Activated gamma-delta T cell (primary cell): ENCODE results near the gene CMTM8.
"Not testable (repeated sequence)": the region's sequence is repeated elsewhere in the genome, so short reads cannot be mapped to it uniquely, and the experiment has no call there.

Experiments
- DNase-seq: peaks from one replicate; lab custom pipeline; 2025; lab: John Stamatoyannopoulos, UW

CMTM8 gene

DNA sequence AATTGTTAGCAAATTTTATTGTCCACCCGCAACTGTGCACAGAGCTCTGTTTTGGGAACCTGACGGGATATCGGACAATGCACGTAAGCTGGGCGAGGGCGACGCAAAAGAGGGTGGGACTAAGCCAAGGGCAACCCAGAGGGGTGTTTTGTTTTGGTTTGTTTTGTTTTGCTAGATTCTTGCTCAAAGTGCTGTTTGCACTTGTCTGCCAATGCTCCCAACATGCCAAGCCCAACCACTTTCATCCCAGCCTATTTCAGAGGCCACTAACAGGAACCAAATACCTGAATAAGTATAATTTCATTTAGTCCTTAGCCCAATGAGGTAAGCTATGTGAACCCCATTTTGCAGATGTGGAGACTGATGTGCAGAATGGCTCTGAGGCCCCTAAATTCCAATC lies 143.4 kb downstream of the CMTM8 start:
- no peak for DNase-seq

DNA sequence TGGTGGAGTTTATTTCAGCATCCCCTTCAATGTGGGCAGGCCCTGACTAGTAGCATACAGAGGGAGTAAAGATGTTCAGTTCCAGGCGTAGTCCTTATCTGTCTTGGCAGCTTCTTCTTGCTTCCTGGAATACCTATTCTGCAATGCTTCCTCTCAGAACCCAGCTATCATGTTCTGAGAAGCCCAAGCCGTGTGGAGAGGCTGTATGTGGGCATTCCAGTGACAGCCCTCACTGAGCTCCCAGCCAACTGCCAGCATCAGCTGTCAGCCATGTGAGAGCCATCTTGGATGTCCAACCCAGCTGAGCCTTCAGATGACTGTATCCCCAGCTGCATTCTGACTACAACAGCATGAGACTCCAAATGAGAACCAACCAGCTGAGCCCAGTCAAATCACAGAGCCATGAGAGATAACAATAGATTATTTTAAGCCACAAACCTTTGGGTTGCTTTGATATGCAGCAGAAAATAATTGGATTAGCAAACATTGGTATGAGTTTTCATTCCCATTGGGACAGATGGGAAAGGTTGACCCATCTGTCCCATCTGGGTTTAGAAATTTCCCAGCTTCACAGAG lies 144.7 kb downstream of the CMTM8 start:
- DNase-seq = no peak

DNA sequence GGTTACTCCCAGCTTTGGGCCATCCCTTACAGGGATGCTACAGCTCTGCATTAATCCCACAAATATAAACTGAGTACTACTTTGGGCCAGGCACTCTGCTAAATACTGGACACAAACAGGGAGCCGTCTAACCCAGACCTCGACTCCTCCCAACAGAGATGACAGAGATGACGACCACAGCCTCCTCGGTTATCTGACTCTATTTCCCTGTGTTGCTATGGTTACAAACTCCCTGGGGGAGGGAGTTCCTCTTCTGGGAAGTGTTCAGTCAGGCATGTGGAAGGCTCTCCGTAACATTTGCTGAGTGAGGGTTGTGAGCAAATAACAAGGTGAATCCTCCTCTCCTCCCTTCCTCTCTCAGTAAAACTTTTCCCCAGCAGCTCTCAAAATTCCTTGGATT lies 146.5 kb downstream of the CMTM8 start:
- no peak for DNase-seq

DNA sequence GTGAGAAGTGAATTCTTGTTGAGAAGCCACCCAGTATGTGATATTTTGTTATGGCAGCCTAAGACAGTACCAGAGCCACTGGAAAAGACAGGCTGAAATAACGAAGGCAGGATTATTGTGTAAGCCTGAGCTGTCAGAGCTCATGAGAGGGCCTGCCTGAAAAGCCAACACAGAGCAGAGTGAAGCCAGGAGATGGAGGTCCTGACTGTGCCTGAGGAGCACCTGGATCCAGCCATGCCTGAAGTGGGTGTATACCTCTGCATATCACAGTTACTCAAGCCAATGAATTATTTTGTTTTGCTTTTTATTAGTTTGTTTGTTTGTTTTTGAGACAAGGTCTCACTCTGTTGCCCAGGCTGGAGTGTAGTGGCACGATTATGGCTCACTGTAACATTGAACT lies 149.0 kb downstream of the CMTM8 start:
- DNase-seq = no peak

DNA sequence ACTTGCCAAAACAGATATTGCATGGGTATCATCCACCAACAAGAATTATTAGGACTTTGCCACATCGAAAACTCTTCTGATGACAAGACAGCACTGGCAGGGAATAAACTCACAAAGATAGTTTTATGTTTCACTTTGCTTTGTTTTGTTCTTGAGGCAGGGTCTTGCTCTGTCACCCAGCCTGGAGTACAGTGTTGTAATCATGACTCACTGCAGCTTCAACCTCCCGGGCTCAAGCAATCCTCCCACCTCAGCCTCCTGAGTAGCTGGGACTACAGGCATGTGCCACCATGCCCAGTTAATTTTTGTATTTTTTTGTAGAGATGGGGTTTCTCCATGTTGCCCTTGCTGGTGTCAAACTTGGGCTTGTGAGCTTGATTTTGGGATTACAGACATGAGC lies 151.1 kb downstream of the CMTM8 start:
- DNase-seq = not testable (repeated sequence)

DNA sequence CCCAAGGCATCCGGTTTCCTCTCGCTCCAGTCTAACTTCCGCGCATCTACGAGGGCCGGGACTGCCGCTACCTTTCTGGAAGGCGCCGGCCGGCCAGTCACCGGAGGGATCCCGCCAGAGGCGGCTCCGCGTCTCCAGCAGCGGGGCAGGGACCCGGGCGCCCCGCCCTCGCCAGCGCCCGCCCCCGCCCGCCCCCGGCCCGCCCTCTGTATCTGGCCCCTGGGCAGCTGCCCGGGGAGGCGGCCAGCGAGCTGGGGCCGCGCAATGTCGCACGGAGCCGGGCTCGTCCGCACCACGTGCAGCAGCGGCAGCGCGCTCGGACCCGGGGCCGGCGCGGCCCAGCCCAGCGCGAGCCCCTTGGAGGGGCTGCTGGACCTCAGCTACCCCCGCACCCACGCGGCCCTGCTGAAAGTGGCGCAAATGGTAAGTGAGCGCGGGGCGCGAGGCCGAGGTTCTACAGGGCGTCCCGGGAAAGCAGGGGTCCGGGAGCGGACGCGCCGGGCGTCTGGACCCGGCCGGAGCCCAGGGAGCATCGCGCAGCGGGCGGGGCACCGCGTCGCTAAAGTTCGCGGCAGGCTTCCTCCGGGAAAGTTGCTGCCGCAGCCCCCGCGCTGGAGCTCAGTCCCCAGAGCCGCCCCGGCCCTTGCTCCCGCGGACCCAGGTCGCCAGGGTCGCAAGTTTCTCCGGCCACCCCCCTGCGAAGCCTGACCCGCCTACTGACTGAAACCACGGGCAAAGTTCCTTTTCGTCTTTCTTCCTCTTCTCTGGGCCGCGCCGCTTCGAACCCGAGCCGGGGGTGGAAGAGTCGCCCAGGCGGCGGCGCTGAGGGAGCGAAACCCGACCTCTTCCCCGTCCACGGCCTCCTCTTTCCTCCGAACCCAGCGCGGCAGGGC lies 153.4 kb downstream of the CMTM8 start, which contains the start of gene CMTM7:
TSS of gene CMTM7 (plus strand) at position 211 of the 893 bp plus-strand sequence. CDS start at position 265, 54 bp downstream.
- DNase-seq = peak; percentile 54

DNA sequence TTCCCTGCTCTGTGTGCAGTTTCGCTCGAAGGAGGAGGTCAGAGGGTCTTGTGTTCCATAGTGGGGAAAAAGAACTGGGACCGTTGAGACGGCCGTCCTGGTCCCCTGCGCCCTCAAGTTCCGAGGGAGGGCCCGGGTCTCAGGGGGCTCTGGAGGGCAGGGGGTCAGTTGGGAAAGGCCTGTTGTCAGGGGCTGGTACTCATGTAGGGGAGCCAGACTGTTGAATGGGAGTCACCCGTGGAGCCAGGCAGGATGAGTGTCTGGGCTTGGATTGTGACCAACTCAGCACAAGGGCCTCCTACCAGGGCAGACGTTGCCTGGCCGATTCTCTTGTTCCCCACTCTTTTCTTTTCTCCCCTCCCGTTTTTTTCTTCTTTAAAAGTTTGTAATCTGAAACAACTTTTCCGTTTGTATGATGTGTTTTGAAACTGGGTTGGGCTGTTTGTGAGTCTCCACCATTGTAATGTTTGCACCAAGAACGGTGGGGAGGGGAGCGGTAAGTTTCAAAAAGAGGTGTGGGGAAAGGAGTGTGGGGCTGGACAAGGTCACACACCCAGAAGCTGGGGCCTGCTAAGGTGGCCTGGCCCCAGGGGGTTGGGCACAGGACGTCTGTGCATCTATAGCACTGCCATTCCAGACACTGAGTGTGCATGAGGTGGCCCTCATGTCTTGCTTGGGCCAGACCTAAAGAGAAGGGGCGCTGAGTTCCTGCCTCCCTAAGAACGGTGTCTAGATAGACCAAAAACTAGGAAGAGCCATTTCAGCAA lies 154.2 kb downstream of the CMTM8 start:
- no peak for DNase-seq

DNA sequence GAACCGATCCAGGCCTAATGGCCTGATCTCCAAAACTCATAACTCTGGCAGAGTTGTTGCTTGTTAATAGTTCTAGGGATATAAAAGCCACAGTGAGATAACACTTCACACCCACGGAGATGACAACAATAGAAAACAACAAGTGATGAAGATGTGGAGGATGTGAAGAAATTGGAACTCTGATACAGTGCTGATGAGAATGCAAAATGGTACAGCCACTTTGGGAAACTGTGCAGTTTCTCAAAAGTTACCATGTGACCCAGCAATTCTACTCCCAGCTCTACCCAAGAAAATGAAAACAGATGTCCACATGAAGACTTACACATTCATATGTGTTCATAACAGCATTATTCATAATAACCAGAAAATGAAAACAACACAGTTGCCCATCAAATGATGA lies 157.0 kb downstream of the CMTM8 start:
- DNase-seq = no peak

DNA sequence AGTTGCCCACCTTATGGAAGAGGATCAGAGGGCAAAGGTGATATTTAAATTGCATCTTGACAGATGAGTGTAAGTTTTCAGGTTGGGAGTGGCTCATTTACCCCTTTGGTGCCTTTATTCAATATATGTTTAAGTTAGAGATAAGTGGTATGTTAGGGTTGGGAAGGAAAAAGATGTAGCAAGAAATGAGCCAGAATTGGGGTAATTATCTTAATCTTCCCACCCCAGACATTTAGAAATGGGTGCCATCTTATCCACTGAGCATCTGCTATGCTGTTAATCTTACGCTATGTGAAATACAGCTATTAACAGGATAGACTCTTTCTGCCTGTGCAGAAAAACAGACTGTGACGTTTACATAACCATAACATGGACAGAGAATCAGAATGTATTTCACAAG lies 159.5 kb downstream of the CMTM8 start:
- DNase-seq = no peak

DNA sequence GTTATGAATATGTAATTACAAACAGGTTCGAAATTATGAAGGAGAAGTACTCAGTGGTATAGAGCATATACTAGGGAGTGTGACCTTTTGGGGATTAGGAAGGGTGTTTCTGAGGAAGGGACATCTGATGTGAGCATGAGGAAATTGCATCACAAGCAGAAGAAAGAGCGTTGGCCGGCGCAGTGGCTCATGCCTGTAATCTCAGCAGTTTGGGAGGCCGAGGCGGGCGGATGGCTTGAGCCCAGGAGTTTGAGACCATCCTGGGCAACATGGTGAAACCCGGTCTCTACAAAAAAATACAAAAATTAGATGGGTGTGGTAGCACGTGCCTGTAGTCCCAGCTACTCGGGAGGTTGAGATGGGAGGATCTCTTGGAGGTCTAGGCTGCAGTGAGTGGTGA lies 160.1 kb downstream of the CMTM8 start:
- no peak for DNase-seq

DNA sequence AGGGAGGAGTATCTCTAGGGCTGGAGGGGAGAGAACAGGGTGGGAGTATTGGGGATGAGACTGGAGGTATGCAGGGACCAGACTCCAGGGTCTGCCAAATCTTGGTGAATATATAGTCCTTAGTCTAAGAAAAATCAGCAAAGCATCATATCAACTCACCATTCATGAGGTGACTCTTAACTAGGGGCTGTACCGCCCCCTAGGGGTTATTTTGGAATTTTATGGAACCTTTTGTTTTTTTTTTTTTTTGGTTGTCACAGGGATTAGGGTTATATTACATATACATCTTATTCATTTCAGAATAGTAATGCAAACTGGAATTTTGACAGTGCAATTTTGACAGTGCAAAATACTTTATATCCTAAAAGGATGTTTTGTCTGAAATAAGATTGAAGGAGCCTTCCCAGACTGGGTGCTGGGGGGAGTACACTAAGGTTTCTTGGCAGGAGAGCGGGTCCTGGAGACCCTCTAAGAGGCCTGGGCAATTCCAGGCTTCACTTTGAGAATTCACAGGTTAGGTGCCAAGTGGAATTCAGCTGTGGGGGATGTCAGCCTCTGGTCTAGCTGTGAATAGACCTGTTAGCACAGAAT lies 160.6 kb downstream of the CMTM8 start:
- no peak for DNase-seq

DNA sequence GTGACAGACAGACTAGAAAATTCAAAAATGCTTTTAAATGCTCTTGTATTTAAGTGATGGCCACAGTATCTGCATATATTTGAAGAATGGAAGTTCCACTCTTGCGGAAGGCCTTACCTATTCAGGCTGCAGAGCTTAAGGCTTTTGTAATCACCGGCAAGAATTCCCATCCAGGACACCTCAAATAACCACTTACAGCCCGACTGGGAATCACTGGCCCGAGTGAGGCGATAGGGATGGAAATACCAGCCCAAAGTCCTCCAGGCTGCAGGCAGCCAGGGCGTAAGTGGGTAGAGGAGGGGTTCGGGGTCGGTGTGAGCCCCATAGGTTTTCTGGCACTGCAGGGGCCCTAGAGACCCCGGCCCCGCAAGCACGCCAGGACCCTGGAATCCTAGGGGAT lies 162.6 kb downstream of the CMTM8 start:
- DNase-seq = no peak

DNA sequence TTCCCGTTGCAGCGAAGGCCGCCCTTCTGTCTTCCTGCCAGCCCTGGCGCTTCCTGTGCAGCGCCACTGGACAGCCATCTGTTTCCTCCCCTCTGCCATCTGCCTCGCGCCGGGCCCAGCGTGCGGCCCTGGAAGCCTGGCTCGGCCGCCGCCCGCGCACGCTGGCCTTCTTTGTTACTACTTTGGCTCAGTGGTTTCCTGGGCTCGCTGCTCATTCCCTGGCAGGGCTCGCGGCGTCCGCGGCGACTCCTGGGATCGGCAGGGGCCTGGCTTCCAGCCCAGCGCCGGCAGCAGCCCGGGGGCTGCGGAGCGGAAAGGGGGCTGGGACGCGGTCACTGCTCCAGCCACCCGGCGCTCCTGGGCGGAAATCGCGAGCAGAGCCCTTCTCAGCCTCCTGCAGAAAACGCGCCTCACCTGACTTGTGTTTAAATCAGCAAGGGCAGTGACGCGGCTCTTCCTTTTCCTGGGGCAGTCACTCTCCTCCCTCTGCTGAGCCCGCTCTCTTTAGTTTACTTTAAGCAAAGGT lies 163.1 kb downstream of the CMTM8 start:
- peak; percentile 27 for DNase-seq

DNA sequence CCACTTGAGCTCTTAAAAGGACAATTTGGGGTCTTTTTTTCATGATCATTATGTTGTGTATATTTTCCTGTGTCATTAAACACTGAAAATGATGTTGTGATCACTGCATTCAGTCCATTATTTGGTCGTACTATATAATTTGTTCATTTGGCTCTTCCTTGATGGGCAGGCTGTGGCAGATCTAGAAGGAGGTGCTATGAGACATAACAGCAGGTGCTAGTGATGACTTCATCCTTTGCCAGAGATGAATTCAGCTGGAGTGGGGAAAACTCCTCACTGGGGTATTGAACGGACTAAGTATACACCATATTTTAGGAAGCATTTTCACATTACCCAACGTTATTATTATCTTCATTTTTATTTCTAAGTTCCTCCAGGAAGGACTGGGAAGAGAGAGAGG lies 165.2 kb downstream of the CMTM8 start:
- DNase-seq = no peak

DNA sequence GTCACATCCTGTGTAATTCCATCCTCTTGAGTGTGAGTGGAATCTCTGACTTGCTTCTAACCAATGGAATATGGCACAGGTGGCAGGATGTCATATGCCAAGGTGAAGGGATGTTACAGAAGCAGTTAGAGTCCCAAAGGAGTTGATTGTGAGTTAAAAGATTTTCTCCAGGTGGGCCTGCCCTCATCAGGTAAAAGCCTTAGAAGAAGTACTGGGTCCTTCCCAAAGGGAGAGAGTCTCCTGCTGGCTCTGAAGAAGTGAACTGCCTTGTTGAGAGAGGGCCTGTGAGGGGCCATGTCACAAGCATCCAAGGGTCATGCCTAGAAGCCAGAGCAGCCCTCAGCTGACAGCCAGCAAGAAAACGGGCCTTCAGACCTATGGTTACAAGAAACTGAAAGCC lies 166.2 kb downstream of the CMTM8 start:
- DNase-seq = no peak

DNA sequence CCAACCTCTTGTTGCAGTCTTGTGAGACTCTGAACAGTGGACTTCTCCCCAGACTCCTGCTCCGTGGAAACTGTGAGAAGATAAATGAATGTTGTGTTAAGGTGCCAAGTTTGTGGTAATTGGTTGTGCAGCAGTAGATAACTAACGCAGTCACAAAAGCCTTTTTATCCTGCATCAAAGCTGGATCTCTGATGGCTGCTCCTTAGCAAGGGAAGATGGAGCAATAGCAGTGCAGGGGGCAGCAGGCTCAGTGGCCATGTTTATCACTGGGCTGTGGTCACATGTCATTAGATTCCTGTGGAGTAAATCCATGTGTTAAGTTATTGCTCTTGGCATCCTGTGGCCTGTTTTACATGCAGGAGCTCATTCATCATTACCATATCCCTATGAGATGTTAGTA lies 166.7 kb downstream of the CMTM8 start:
- no peak for DNase-seq

DNA sequence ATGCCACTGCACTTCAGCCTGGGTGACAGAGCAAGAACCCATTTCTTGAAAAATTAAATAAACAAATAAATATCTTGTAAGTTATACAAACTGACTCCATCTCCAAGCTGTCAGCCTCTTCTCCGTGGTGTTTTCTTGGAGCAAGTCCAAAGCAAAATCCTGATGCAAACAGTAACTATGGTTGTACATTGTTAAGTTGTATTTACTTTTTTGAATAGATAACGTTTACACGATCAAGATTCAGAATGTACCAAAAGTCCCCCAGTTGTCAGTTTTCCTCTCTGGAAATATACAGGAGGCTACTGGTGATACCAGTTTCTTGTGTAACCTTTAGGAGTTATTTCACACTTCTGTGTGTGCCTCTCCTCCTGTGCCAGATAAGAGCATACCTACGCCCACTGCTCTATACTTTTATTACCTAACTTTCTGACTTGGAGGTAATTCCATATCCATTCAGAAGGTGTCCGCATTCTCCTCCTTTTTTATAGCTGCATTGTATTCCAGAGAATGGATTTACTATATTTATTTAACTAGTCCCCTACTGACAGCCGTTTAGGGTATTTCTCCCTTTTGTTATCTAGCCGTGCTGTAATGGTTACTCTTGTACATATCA lies 167.3 kb downstream of the CMTM8 start:
- no peak for DNase-seq

DNA sequence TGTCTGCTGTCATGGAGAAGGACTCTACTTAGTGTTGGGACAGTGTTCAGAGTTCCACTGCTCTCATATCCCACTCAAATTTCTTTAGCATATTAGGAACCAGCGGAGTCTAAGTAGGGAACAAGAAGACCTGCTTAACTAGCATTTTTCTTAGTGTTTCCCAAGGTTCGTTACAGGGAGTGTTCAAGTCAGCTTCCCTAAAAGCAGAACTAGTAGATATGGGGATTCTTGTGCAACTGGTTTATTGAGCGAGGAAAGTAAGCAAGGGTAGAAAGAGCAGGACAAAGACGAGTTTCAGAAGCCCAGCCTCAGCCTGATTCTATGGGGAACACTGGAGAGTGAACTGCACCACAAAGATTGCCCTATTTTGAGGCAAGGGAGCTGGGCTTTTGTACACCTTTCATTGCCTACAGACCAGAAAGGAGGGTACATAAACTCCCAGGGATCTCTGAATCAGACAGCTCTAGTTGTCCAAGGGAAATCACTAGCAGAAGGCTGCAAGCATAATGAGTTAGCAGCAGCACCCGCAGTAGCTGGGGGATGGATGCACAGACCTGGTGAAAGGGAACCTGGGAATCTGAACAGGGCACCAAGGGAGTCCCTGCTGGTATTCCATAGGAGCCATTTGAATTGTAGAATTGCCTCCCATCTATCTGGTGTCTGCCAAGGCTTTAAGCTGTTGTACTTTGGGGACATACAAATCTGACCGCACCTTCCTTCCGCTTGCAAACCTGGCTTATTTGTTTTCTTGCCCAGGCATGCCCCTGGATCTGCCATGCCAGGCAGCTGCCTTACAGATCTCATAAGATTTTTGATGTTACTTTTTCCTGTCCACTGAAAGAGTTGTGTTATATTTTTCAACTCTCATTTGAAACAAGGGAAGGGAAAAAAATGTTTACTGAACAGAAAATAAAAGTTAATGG lies 168.3 kb downstream of the CMTM8 start:
- DNase-seq = no peak

DNA sequence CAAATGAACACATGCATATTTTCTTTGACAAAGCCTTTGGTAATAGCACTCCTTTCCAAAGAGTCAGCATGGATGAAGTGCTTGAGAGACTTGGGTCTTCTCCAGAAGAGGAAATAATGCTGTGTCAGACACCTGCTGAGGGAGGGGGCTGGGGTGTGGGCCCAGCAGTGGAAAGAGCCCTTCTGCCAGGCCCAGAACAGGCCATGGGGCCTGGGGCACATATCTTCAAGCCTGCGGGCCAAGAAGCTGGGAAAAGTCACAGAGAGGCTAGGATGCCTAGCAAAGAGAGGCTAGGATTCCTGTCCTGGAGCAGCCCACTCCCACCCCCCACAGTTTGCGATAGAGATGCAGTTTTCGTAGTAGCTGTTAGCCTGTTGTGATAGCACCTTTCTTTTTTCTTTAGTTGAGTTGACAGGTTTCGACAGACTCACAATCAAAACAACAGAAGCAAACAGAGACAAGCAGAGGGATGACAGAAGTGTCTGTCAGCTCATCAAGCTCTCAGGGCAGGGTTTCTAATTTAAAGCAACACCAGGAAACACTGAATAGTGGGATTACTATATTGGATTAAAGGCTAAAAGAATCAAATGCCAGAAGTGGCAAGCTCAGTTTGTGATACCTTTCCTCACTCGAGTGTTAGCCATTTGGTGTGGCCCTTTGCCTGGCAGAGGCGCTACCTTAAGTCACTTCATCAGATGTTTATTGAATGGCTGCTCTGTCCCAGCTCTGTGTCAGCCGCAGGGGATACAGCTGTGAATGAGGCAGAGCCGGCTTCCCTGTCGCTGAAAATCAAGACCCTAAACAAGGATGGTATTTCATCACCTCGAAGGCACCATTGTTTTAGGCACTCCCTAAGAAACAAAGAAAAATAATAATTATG lies 172.1 kb downstream of the CMTM8 start:
- DNase-seq = no peak

DNA sequence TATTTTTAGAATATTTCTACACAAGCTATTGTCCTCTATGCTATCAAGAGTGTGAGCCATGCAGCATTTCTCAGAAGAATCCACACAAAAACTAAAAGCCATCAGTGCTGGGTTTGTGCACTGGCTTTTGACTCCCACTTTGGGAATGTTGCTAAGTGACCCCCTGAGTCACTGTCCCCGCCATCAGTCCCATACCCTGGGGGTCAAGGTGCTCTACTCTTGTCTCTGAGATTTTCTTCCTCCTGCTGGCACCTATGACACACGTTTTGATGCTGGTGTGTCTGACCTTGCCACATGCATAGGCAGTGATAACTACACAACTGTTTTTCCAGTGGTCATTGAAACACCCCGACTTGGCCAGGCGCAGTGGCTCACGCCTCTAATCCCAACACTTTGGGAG lies 173.0 kb downstream of the CMTM8 start:
- no peak for DNase-seq
